ENCODE data around the gene TRIM54. TPM values are rescaled to one million over a fixed set of nuclear protein-coding genes. Genes with fewer than 3 reads are reported as not detected.

TRIM54 gene
- total RNA-seq, 1 donor from 2014 or later, result not detected

- DNase-seq (ENCODE audit: low spot score), result no peak
- no peak within 1 kb of the TSS for H3K4me3 Mint-ChIP-seq
- H3K9ac ChIP-seq, result no peak within 1 kb of the TSS
- TF ChIP-seq EZH2 (IDR thresholded peaks at IDR 0.05) (no peak), EZH2phosphoT487 (IDR thresholded peaks at IDR 0.05) (no peak)
- TF ChIP-seq, protein P1, sequence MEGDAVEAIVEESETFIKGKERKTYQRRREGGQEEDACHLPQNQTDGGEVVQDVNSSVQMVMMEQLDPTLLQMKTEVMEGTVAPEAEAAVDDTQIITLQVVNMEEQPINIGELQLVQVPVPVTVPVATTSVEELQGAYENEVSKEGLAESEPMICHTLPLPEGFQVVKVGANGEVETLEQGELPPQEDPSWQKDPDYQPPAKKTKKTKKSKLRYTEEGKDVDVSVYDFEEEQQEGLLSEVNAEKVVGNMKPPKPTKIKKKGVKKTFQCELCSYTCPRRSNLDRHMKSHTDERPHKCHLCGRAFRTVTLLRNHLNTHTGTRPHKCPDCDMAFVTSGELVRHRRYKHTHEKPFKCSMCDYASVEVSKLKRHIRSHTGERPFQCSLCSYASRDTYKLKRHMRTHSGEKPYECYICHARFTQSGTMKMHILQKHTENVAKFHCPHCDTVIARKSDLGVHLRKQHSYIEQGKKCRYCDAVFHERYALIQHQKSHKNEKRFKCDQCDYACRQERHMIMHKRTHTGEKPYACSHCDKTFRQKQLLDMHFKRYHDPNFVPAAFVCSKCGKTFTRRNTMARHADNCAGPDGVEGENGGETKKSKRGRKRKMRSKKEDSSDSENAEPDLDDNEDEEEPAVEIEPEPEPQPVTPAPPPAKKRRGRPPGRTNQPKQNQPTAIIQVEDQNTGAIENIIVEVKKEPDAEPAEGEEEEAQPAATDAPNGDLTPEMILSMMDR (IDR thresholded peaks at IDR 0.05), result no peak
- H3K27ac ChIP-seq, result no peak within 1 kb of the TSS
- H3K9me3 Mint-ChIP-seq, result no peaks in the 10 kb centered on the region
- no peak within 1 kb of the TSS for H3K4me3 ChIP-seq
- no peak within 1 kb of the TSS for H3K4me2 ChIP-seq
- no peaks in the 10 kb centered on the region for H4K20me1 ChIP-seq (ENCODE audit: low read depth)
- peaks cover 16% of the 10 kb centered on the region for H3K27me3 Mint-ChIP-seq (ENCODE audit: insufficient read depth, low read depth)
- H3K36me3 ChIP-seq, result no peaks in the 10 kb centered on the region
- no peaks in the 10 kb centered on the region for H3K4me1 Mint-ChIP-seq
- no peaks in the 10 kb centered on the region for H3K79me2 ChIP-seq (ENCODE audit: low read depth)
- H3F3A ChIP-seq (ENCODE audit: low read depth), result no peaks in the 10 kb centered on the region
- H3K4me1 ChIP-seq, result no peaks in the 10 kb centered on the region
- no peaks in the 10 kb centered on the region for H3K9me3 ChIP-seq (ENCODE audit: low read depth)
- no peaks in the 10 kb centered on the region for H3K36me3 Mint-ChIP-seq
- no peak within 1 kb of the TSS for H2AFZ ChIP-seq (replicated peaks)
- H3K27me3 ChIP-seq, result no peaks in the 10 kb centered on the region
- no peak within 1 kb of the TSS for H3K27ac Mint-ChIP-seq
These were observed 6.7 kb upstream of the TRIM54 start, which contains the start of gene DNAJC5G for GRCh38 chr2:27275211-27276150. Gene DNAJC5G (plus strand): TSS chr2:27275433. CDS start chr2:27276729, 1,296 bp downstream.

GRCh38 chr2:27278010-27278409 is 4.2 kb upstream of the TRIM54 start:
- Mint-ChIP-seq H3K4me1 (peaks cover 3% of the 10 kb centered on the region), H3K9me3 (no peaks in the 10 kb centered on the region), H3K27ac (peak overlapping the region; percentile 58), H3K4me3 (no peak overlapping the region), H3K36me3 (no peaks in the 10 kb centered on the region), H3K27me3 (ENCODE audit: insufficient read depth, low read depth) (peaks cover 20% of the 10 kb centered on the region)
- Histone ChIP-seq H4K20me1 (ENCODE audit: low read depth) (no peaks in the 10 kb centered on the region), H3K4me2 (no peak overlapping the region), H3K9me3 (ENCODE audit: low read depth) (no peaks in the 10 kb centered on the region), H3F3A (ENCODE audit: low read depth) (peaks cover 3% of the 10 kb centered on the region), H2AFZ (replicated peaks) (no peak overlapping the region), H3K4me3 (no peak overlapping the region), H3K36me3 (no peaks in the 10 kb centered on the region), H3K79me2 (ENCODE audit: low read depth) (no peaks in the 10 kb centered on the region), H3K27me3 (peaks cover 4% of the 10 kb centered on the region), H3K4me1 (peaks cover 12% of the 10 kb centered on the region), H3K27ac (no peak overlapping the region), H3K9ac (no peak overlapping the region)
- TF ChIP-seq EZH2 (IDR thresholded peaks at IDR 0.05) (no peak), EZH2phosphoT487 (IDR thresholded peaks at IDR 0.05) (no peak)
- TF ChIP-seq, protein P1 (IDR thresholded peaks at IDR 0.05), result no peak
- no peak for DNase-seq (ENCODE audit: low spot score)

DNA sequence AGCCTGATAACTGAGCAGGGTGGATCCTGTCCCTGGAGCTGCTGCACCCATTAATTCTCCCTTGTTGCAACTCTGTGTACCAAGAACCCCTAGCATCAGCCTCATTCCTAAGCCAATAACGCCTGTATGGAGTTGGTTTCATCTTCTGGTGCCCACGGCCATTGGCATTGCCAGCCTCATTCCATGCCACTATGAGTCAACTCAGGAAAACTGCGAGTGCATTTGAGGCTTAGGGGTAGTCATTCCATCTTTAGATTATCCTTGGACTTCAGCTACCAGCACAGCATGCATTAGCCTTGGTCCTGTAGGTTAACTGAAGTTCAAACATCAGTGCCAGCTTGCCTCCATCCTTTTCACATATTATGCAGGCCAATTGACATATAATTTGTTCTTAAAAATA is 1.4 kb upstream of the TRIM54 start:
- Histone ChIP-seq H2AFZ (replicated peaks) (no peak overlapping the region), H3K9ac (no peak overlapping the region), H3K27me3 (peaks cover 4% of the 10 kb centered on the region), H3K9me3 (ENCODE audit: low read depth) (no peaks in the 10 kb centered on the region), H3K79me2 (ENCODE audit: low read depth) (no peaks in the 10 kb centered on the region), H3K4me2 (no peak overlapping the region), H4K20me1 (ENCODE audit: low read depth) (no peaks in the 10 kb centered on the region), H3K4me3 (no peak overlapping the region), H3F3A (ENCODE audit: low read depth) (peaks cover 3% of the 10 kb centered on the region), H3K4me1 (peaks cover 13% of the 10 kb centered on the region), H3K36me3 (no peaks in the 10 kb centered on the region), H3K27ac (no peak overlapping the region)
- DNase-seq (ENCODE audit: low spot score), result no peak
- Mint-ChIP-seq H3K4me3 (no peak overlapping the region), H3K4me1 (peaks cover 3% of the 10 kb centered on the region), H3K36me3 (no peaks in the 10 kb centered on the region), H3K27me3 (ENCODE audit: insufficient read depth, low read depth) (peaks cover 27% of the 10 kb centered on the region), H3K9me3 (no peaks in the 10 kb centered on the region), H3K27ac (no peak overlapping the region)
- no peak for TF ChIP-seq EZH2phosphoT487 (IDR thresholded peaks at IDR 0.05)
- TF ChIP-seq, protein P1 (IDR thresholded peaks at IDR 0.05), result no peak
- no peak for TF ChIP-seq EZH2 (IDR thresholded peaks at IDR 0.05)

Data from neural progenitor cell (in vitro differentiated cells).